ENCODE data around the gene IL1RAP.

IL1RAP gene

GRCh38 chr3:190619353-190619752 is 105.5 kb downstream of the IL1RAP start:
- Histone ChIP-seq H3K27me3 (no peaks in the 10 kb centered on the region), H3K9ac (peak overlapping the region in 1 of 11 experiments; percentile 31; a peak in 2 of 22 replicates), H3K27ac (peak overlapping the region in 10 of 11 experiments; percentile 5 to 85 (median 76); a peak in 18 of 22 replicates), H3K36me3 (peaks cover 0 to 21% (median 10%) of the 10 kb centered on the region in 11 experiments; a peak in 13 of 22 replicates), H3K4me3 (no peak overlapping the region), H4K20me1 (no peaks in the 10 kb centered on the region), H3K4me2 (peak overlapping the region in 9 of 11 experiments; percentile 15 to 75 (median 71); a peak in 16 of 22 replicates), H3K9me3 (replicated peaks in 1 of 11) (no peaks in the 10 kb centered on the region), H3K4me1 (peaks cover 24 to 76% (median 54%) of the 10 kb centered on the region in 10 experiments)
- TF ChIP-seq Cebpa-rat (IDR thresholded peaks at IDR 0.05) = no peak

- no peaks in the 10 kb centered on the region for H4K20me1 ChIP-seq
- no peaks in the 10 kb centered on the region for H3K9me3 ChIP-seq (replicated peaks in 1 of 11)
- no peak overlapping the region; a peak in 1 of 22 replicates for H3K9ac ChIP-seq
- no peak for TF ChIP-seq Cebpa-rat (IDR thresholded peaks at IDR 0.05)
- no peak overlapping the region for H3K4me3 ChIP-seq
- peaks cover 0 to 25% (median 14%) of the 10 kb centered on the region in 11 experiments; a peak in 13 of 22 replicates for H3K36me3 ChIP-seq
- peak overlapping the region in 8 of 11 experiments; percentile 27 to 75 (median 71); a peak in 13 of 22 replicates for H3K4me2 ChIP-seq
- no peaks in the 10 kb centered on the region for H3K27me3 ChIP-seq
- peaks cover 24 to 76% (median 54%) of the 10 kb centered on the region in 10 experiments for H3K4me1 ChIP-seq
- peak overlapping the region in 9 of 11 experiments; percentile 5 to 85 (median 77); a peak in 14 of 22 replicates for H3K27ac ChIP-seq
These were observed 105.9 kb downstream of the IL1RAP start for GRCh38 chr3:190619761-190620160.

GRCh38 chr3:190620886-190621608 is 107.2 kb downstream of the IL1RAP start:
- no peak for TF ChIP-seq Cebpa-rat (IDR thresholded peaks at IDR 0.05)
- H3K4me1 ChIP-seq = peaks cover 24 to 73% (median 51%) of the 10 kb centered on the region in 10 experiments
- peaks cover 0 to 31% (median 15%) of the 10 kb centered on the region in 11 experiments; a peak in 13 of 22 replicates for H3K36me3 ChIP-seq
- no peaks in the 10 kb centered on the region for H3K9me3 ChIP-seq (replicated peaks in 1 of 11)
- peak overlapping the region in 4 of 11 experiments; percentile 2 to 85 (median 80); a peak in 4 of 22 replicates for H3K27ac ChIP-seq
- no peak overlapping the region for H3K9ac ChIP-seq
- H3K4me2 ChIP-seq = peak overlapping the region in 6 of 11 experiments; percentile 19 to 73 (median 52); a peak in 9 of 22 replicates
- no peaks in the 10 kb centered on the region for H3K27me3 ChIP-seq
- no peak overlapping the region for H3K4me3 ChIP-seq
- no peaks in the 10 kb centered on the region for H4K20me1 ChIP-seq

GRCh38 chr3:190621927-190622326 is 108.0 kb downstream of the IL1RAP start:
- no peaks in the 10 kb centered on the region for H3K9me3 ChIP-seq (replicated peaks in 1 of 11)
- peaks cover 21 to 64% (median 42%) of the 10 kb centered on the region in 10 experiments for H3K4me1 ChIP-seq
- no peaks in the 10 kb centered on the region for H3K27me3 ChIP-seq
- H3K4me3 ChIP-seq = no peak overlapping the region
- H3K9ac ChIP-seq = no peak overlapping the region
- peak overlapping the region in 2 of 11 experiments; percentile 4 to 58; a peak in 2 of 22 replicates for H3K4me2 ChIP-seq
- H4K20me1 ChIP-seq = no peaks in the 10 kb centered on the region
- no peak for TF ChIP-seq Cebpa-rat (IDR thresholded peaks at IDR 0.05)
- peaks cover 0 to 37% (median 15%) of the 10 kb centered on the region in 11 experiments; a peak in 13 of 22 replicates for H3K36me3 ChIP-seq
- no peak overlapping the region for H3K27ac ChIP-seq

GRCh38 chr3:190624282-190624681 is 110.4 kb downstream of the IL1RAP start:
- Histone ChIP-seq H3K27me3 (no peaks in the 10 kb centered on the region), H3K36me3 (peaks cover 0 to 54% (median 28%) of the 10 kb centered on the region in 11 experiments; a peak in 14 of 22 replicates)

GRCh38 chr3:190626951-190627620 is 113.2 kb downstream of the IL1RAP start:
- Histone ChIP-seq H3K27me3 (no peaks in the 10 kb centered on the region), H4K20me1 (no peaks in the 10 kb centered on the region), H3K36me3 (peaks cover 0 to 58% (median 29%) of the 10 kb centered on the region in 11 experiments; a peak in 14 of 22 replicates), H3K9ac (no peak overlapping the region), H3K4me3 (no peak overlapping the region), H3K4me2 (no peak overlapping the region), H3K4me1 (peaks cover 0 to 15% (median 7%) of the 10 kb centered on the region in 10 experiments; a peak in 10 of 20 replicates), H3K9me3 (replicated peaks in 1 of 11) (no peaks in the 10 kb centered on the region), H3K27ac (no peak overlapping the region)
- TF ChIP-seq Cebpa-rat (IDR thresholded peaks at IDR 0.05) = no peak

More at GRCh38 chr3:190624282-190624681, 110.4 kb downstream of the IL1RAP start:
- Histone ChIP-seq H3K4me2 (no peak overlapping the region), H3K9ac (no peak overlapping the region), H4K20me1 (no peaks in the 10 kb centered on the region), H3K4me3 (no peak overlapping the region), H3K9me3 (replicated peaks in 1 of 11) (no peaks in the 10 kb centered on the region), H3K27ac (no peak overlapping the region), H3K4me1 (peaks cover 0 to 43% (median 20%) of the 10 kb centered on the region in 10 experiments; a peak in 15 of 20 replicates)
- TF ChIP-seq Cebpa-rat (IDR thresholded peaks at IDR 0.05) = no peak

- no peaks in the 10 kb centered on the region for H3K4me1 ChIP-seq
- H3K9ac ChIP-seq = no peak overlapping the region
- no peak overlapping the region for H3K4me3 ChIP-seq
- no peaks in the 10 kb centered on the region for H4K20me1 ChIP-seq
- H3K36me3 ChIP-seq = peaks cover 0 to 46% (median 20%) of the 10 kb centered on the region in 11 experiments; a peak in 13 of 22 replicates
- TF ChIP-seq Cebpa-rat (IDR thresholded peaks at IDR 0.05) = no peak
- no peaks in the 10 kb centered on the region for H3K9me3 ChIP-seq (replicated peaks in 1 of 11)
- H3K27me3 ChIP-seq = no peaks in the 10 kb centered on the region
- no peak overlapping the region for H3K27ac ChIP-seq
- H3K4me2 ChIP-seq = no peak overlapping the region
These were observed 115.2 kb downstream of the IL1RAP start for GRCh38 chr3:190629088-190629487.

- Histone ChIP-seq H3K4me3 (no peak overlapping the region), H3K9ac (no peak overlapping the region), H3K27ac (no peak overlapping the region), H3K27me3 (no peaks in the 10 kb centered on the region), H3K4me2 (no peak overlapping the region), H3K36me3 (peaks cover 0 to 39% (median 15%) of the 10 kb centered on the region in 11 experiments; a peak in 12 of 22 replicates), H3K9me3 (replicated peaks in 1 of 11) (no peaks in the 10 kb centered on the region), H3K4me1 (no peaks in the 10 kb centered on the region), H4K20me1 (no peaks in the 10 kb centered on the region)
- TF ChIP-seq Cebpa-rat (IDR thresholded peaks at IDR 0.05) = no peak
These were observed 117.4 kb downstream of the IL1RAP start for GRCh38 chr3:190631295-190631694.

- Histone ChIP-seq H3K9me3 (replicated peaks in 1 of 11) (no peaks in the 10 kb centered on the region), H3K4me1 (no peaks in the 10 kb centered on the region), H4K20me1 (no peaks in the 10 kb centered on the region), H3K27ac (no peak overlapping the region), H3K9ac (no peak overlapping the region), H3K27me3 (no peaks in the 10 kb centered on the region), H3K4me3 (no peak overlapping the region), H3K36me3 (peaks cover 0 to 22% (median 8%) of the 10 kb centered on the region in 11 experiments; a peak in 8 of 22 replicates), H3K4me2 (no peak overlapping the region)
- no peak for TF ChIP-seq Cebpa-rat (IDR thresholded peaks at IDR 0.05)
These were observed 127.7 kb downstream of the IL1RAP start for GRCh38 chr3:190641564-190641963.
